Ovary (tissue), 3 donors: Measurements from ENCODE around the gene ZCWPW1.

Experiments
- CTCF ChIP-seq, 3 donors: fragments of 450-650 bp in 2 of 3; fragments of 200-600 bp in 1 of 3; IDR thresholded peaks; one replicate each; pipeline versions ENCODE4 v1.5.1 to v1.8.0; 2016 to 2022; ENCODE audit warnings: antibody characterized with exemption in 3 of 3, mild to moderate bottlenecking in 1 of 3
- EP300 ChIP-seq: sonication (generic); formaldehyde crosslinking; IDR thresholded peaks from one replicate; pipeline ENCODE4 v1.6.1; 2017; ENCODE audit warnings: antibody characterized with exemption
- POLR2A ChIP-seq: fragments of 450-650 bp; IDR thresholded peaks from one replicate; pipeline ENCODE4 v1.6.1; 2017; ENCODE audit warnings: antibody characterized with exemption, mild to moderate bottlenecking, moderate library complexity
- donor health status: DM: no; HTN: no; CAD: no.

- TF ChIP-seq POLR2A (no peak), CTCF (IDR thresholded peaks at IDR 0.05) (no peak), EP300 (no peak)
Observed at GRCh38 chr7:100402241-100402640, 26.3 kb downstream of the ZCWPW1 start.
